OCI-LY1 (cell line): ENCODE results near the gene ZNF672.
"Not testable (repeated sequence)": the region's sequence is repeated elsewhere in the genome, so short reads cannot be mapped to it uniquely, and the experiment has no call there.

ENCODE experiments used
- EZH2 ChIP-seq: fragments of 200-600 bp; sonication (generic), shearing (Covaris generic); IDR thresholded peaks from 2 replicates; pipeline ENCODE4 v1.8.0; 2017; ENCODE audit warnings: borderline replicate concordance, mixed run types, mild to moderate bottlenecking, antibody characterized with exemption, low read length, moderate library complexity, mixed read lengths
- TF ChIP-seq, protein P1 (sequence below): fragments of 200-600 bp; sonication (generic), shearing (Covaris generic); IDR thresholded peaks from 2 replicates; pipeline ENCODE4 v1.5.1; 2017; ENCODE audit warnings: mild to moderate bottlenecking, antibody characterized with exemption, low read length, moderate library complexity, mixed read lengths

DNA sequence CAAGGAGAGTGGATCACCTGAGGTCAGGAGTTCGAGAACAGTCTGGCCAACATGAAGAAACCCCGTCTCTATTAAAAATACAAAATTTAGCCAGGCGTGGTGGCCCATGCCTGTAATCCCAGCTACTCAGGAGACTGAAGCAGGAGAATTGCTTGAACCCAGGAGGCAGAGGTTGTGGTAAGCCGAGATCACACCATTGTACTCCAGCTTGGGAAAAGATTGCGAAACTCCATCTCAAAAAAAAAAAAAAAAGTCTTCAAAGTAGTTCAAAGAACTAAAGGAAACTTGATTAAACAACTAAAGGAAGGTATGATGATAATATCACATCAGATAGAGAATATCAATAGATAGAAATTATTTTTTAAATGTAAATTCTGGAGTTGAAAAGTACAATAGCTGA, 43.4 kb upstream of the ZNF672 start:
- TF ChIP-seq, protein P1, sequence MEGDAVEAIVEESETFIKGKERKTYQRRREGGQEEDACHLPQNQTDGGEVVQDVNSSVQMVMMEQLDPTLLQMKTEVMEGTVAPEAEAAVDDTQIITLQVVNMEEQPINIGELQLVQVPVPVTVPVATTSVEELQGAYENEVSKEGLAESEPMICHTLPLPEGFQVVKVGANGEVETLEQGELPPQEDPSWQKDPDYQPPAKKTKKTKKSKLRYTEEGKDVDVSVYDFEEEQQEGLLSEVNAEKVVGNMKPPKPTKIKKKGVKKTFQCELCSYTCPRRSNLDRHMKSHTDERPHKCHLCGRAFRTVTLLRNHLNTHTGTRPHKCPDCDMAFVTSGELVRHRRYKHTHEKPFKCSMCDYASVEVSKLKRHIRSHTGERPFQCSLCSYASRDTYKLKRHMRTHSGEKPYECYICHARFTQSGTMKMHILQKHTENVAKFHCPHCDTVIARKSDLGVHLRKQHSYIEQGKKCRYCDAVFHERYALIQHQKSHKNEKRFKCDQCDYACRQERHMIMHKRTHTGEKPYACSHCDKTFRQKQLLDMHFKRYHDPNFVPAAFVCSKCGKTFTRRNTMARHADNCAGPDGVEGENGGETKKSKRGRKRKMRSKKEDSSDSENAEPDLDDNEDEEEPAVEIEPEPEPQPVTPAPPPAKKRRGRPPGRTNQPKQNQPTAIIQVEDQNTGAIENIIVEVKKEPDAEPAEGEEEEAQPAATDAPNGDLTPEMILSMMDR, result not testable (repeated sequence)
- TF ChIP-seq EZH2, result not testable (repeated sequence)
